ENCODE data around the gene ATP13A4.
A peak's percentile ranks its signal among the peaks of the same experiment; 100 is the strongest.

Gene ATP13A4

DNA sequence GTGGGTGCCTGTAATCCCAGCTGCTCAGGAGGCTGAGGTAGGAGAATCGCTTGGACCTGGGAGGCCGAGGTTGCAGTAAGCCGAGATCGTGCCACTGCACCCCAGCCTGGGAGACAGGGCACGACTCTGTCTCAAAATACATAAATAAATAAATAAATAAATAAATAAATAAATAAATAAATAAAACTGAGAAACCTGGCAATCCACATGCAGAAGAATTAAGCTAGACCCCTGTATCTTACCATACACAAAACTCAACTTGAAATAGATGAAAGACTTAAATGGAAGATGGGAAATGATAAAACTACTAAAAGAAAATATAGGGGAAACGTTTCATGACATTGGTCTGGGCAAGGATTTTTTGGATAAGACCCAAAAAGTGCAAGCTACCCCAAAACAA lies 58.0 kb downstream of the ATP13A4 start:
- DNase-seq: no peak

DNA sequence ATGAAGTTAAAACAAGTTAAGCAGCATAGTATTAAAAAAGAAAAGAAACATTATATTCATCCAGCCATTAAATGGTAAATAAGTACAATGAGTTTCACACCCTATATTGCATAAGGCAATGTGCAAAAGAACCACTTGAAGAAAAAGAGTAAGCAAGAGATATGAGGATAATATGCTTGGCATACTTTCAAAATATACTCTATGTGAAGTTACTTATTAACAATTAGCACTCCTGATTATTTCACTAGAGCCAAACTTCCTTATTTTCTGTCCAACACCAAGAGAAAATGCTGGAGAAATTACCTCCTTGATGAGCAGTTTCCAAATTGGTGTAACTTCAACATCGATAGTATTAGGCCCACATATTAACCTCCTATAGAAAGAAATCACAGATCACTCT lies 63.7 kb downstream of the ATP13A4 start:
- no peak for DNase-seq

DNA sequence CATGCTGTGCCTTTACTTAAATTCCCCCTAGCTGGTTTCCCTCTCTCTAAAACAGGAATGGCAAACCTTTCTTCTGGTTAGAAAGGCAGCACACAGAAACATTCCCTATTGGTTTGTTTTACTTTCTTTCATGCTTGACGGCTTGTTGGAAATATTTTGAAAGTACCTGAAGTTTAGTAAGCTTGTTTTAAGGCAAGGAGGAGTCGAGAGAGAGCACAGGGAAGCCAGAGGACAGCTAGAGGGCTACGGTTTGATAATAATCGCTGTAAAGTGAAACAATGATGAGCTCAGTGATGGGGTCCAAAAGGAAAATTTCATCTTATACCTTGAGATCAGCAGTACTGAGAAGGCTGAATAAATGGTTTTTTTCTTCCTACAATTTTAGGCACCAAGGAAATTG lies 64.1 kb downstream of the ATP13A4 start:
- DNase-seq: no peak

DNA sequence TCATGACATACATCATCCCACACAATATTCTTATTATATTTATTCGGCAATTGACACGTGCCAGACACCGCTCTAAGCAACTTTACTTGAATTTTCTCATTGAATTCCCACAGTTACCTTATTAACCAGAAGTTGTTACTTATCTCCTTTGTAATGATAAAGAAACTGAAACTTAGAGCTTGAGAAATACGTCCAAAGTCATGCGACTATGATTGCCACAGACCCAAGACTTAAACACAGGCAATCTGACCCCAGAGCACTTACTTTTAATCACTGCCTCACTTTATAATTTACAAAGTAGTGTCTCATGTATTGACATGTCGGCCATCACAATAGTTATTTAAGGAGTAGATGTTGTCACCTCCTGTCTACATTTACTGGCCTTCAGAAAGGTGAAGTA lies 64.7 kb downstream of the ATP13A4 start:
- DNase-seq: no peak

DNA sequence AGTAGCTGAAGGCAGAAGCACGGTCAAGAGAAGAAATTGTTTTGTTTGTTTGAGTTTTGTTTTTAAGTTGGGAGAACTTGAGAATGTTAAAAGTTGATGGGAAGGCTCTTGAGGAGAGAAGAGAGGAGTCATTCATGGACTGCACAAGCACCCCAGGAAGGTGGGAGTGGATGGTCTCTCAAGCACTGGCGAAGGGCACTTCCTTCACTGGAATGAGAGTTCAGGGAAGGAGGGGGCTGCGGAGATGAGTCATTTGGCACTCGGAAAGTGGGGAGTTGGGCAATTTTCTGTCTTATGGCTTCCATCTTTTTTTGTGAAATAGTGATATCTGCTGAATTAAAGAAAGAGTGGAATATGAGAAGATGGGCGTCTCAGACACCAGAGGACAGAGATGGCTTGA lies 66.0 kb downstream of the ATP13A4 start:
- no peak for DNase-seq

DNA sequence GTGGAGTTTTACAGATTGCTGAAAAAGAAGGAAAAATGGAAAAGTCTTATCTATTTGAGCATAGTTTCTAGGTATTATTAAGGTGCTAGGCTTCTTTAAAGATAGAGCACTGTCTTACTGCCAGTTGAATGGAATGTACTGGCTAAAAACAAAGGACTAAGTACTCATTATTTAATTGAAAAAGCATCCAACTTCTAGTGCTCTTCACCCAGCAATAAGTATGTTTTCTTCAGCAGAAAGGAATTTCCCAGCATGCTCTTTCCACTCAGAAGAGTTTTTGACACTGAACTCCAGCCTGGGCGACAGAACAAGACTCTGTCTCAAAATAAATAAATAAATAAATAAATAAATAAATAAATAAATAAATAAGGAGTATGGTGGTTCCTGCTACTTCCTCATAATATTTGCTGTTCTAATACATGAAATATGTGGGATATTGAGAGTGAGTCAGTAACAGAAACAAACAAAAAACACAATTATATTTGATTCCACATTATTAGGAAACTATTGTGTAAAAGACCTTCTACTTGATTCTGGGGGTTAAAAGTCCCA lies 70.6 kb downstream of the ATP13A4 start:
- DNase-seq: no peak

DNA sequence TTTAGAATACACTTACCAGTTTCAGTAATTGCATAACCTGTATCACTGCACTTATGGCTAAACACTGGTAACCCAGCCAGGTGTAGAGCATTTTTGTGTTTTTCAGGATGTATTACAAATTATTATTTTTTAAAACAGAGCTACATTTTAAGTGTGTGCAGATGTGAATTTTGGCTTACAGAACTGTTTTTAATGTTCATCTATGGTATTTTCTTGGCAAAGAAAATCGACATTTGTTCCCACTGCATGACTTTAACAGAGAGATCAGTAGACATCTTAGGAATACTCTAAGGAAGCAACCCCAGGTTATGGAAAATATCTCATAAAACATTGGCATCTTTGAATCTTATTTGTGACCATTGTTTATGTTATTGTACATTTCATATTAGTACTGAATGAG lies 73.3 kb downstream of the ATP13A4 start:
- DNase-seq: no peak

DNA sequence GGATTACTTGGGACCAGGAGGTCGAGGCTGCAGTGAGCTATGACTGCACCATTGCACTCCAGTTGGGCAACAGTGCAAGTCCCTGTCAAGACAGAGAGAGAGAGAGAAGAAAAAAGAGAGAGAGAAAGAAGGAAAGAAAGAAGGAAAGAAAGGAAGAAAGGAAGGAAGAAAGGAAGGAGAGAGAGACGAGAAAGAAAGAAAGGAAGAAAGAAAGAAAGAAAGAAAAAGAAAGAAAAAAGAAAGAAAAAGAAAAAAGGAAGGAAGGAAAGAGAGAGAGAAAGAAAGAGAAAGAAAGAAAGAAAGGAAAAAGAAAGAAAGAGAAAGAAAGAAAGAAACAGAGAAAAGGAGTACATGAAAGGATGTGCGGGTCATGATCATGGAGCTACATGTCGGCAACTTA lies 80.2 kb downstream of the ATP13A4 start:
- no peak for DNase-seq

DNA sequence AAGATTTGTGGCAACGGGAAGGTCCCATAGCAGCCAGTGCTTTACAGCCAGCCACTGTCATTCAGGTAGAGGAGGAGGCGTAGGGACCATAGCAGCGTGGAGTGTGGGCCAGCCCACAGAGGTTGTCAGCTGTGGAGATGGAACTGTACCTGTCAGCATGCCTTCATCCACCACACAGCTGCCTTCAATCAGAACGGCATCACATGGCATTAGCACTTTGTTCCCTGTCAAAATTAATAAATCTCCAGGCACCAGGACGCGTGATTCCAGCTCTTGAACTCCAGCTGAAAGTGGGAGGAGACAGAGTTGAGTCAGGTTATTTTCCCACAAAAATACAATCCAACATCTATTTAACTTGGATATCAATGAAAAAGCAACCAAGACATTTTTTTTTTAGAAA lies 84.0 kb downstream of the ATP13A4 start:
- DNase-seq: no peak

DNA sequence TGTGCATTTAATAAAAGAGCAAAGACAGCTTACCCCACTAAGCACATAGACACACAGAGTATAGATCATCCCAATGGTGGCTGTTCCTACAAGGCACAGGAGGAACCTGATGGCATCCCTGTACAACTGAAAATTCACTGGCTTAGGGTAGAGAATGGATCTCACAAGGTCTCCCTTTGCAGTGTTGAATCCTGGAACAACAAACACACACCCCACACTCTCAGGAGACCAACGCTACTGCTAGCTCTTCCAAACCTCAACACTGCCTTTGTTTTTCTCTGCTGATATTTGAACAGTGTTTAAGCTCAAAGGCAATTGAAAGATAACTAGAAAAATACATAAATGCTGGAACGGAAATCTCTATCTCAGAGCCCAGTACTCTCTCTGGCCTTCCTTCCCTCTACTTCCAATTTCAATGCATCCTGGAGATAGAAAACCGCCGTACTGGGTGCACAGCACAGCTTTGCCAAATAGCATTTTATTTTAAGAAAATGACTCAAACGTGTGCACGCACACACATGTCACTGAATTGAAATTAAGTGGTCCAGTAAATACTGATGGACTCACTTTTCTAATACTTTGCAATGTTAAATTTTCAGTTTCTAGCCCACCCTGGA lies 88.6 kb downstream of the ATP13A4 start:
- DNase-seq: no peak

DNA sequence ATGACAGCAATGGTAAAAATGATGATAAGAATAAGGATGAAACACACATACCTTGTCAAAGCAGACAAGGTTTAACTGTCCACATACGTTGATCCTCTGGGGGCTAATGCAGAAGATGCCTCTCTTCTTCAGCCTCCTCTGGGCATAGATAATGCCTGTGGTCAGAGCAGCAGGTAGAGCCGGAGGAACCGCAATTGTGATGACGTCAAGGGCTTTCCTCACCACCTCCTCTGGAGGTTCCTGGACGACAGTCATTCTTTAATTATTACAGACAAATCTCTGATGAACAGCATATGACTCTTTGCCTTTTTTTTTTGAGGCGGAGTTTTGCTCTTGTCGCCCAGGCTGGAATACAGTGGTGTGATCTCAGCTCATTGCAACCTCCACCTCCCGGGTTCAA lies 89.8 kb downstream of the ATP13A4 start:
- DNase-seq: no peak

DNA sequence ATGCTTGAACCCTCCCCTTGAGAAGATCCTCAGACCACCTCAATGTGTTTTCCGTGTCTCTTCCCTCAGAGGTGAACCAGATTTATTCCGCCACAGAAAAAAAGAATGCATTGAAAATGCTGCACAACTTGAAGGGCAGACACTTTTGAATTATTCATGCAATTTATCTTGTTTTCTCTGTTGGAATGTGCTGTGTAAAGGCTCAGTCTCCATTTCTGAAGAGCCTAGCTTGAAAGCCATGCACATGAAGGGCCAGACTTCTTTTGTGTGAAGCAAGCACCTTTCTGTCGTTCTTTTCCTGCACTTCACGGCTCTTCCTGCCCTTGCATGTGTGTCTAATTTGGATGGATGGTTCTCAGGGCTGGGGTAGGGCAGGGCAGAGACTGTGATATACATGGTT lies 97.2 kb downstream of the ATP13A4 start:
- DNase-seq: no peak

DNA sequence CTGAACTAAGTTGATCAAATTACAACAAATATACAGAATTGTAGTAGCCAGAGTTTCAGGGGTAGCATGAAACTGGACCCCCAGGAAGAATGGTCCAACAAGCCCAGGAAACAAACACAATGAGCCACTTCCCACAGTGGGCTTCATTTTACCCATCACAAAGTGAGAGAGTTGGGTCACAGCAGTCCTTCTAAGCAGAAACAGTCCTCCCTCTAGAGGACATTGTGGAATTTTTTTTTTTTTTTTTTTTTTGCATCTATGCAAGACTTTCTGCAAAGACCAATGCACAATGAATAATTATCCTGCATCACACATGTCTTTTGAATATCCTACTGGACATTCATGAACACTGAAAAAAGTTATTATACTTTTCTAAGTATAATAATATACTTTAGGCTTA lies 102.4 kb downstream of the ATP13A4 start:
- peak; percentile 17 for DNase-seq

DNA sequence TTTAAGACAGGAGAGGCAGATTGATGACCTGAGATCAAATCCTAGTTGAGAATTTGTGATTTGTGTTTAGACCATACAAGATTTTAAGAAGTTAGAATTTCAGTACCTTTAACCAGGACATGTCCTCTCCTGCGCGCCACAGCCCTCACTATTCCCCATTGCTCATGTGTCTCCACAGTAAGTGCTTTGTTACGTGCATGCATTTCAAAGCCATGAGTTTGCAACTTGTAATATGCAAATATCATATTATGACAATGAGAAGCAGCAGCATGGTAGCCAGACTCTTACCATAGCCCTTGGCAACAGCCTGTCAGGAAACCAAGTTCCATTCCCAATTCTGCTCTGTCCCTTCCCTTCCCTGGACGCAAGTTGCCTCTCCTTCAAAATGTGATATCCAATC lies 102.8 kb downstream of the ATP13A4 start:
- no peak for DNase-seq

DNA sequence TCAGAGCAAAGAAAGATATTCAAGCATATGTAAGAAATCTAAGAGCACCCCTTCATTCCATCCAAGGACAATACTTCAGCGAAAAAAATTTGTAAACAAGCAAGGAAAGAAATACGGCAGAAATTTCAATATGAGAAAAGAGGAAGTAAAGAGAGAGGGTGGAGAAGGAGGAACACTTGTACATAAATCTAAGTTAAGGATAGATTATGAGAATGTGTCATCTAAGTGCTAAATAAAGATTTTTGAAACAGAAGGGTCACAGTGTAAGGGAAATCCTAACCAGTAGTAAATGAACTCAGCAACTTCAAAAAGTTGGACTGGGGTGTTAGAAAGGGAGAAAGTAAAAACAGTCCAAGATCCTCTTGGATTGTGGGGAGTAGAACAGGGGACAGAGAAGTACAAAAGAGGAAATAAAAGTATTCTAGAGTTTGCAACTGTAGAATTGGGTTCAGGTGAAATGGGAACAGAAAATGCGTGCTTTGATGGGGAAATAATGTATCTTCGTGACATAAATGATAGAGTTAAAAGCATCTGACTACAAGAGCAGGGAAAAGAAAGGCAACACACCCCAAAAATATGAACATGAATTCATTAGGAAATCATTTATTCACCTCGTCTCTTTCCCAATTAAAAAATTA lies 107.6 kb downstream of the ATP13A4 start:
- DNase-seq: peak; percentile 5

DNA sequence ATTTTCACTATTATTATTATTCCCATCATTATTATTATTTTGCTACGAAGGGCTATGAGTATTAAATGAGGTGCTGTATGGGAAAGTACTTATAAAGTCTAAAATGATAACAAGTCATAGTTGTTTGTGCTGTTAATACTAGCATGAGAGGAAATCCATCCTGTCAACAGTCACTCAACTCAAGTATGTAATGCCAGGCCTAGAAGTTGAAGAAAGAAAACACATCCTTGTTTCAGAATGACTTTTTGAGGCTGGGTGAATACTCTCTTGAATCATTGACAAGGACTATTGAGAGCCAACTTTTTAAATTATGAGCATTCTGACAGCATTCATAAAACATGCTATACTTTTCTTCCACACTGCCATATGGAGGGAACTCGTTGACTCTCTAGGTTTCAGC lies 115.3 kb downstream of the ATP13A4 start:
- DNase-seq: no peak

DNA sequence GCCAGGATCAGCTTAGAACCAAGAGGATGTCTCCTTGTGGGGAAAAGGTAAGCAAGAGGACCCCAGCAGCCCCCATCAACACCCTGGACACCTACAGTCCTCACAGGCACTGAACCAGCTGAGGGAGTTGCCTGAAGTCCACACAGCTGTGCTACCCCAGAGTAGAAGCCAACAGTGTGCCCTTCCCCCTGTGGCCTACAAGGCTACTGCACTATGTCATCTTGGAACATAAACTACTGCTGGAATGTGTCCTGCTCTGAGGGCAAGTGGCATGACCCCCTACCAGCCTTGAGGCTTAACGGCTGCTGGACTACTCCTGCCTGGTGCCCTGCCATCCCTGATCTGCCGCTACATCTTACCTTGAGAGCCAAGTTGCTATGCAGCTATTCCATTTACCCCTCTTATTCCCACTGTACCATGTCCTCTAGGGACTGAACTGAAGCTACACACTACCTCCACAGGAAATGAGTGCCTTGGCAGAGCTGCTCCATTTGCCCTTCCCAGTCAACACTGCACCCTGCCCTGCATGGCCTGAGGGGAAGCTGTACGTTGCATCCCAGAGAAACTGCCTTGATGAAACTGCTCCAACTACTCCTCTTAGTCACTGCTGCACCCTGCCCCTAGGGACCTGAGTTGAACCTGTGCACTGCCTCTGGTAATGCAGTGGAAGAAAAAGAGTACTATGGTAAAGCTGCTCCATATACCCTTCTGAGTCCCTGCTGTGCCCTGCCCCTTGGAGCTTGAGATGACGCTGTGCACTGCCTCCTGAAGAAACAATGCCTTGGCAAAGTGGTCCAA lies 135.9 kb downstream of the ATP13A4 start:
- DNase-seq: no peak

DNA sequence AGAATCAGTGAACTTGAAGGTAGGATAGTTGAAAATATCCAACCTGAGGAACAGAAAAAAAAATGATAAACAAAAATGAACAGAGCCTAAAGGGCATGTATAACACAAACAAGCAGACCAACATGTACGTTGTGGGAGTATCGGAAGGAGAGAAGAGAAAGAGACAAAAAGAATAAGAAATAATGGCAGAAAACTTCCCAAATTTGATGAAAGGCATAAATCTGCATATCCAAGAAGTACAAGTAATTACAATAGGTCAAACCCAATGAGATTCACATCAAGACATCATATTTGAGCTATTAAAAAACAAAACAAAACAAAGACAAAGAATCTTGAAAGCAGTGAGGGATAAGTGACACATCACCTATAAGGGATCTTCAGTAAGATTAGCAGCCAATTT lies 138.1 kb downstream of the ATP13A4 start:
- no peak for DNase-seq

DNA sequence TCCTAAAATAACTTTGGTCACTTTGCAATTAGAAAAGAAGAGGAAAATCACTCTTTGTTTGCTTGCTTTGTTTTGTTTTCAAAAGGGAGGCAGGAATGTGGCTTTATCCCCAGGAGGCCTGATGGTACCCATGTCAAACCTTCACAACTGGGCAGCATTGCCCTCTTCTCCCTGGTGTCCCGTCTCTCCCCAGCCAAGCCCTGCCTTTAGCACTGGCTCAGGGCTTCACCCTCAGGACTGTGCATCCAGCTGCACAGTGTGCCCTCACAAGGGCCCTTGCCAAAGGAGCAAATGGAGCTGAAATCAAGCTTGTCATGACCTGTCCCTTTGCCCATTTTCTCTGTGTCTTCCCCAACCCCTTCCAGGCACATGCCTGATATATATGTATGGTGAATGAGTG lies 147.0 kb downstream of the ATP13A4 start:
- DNase-seq: no peak

DNA sequence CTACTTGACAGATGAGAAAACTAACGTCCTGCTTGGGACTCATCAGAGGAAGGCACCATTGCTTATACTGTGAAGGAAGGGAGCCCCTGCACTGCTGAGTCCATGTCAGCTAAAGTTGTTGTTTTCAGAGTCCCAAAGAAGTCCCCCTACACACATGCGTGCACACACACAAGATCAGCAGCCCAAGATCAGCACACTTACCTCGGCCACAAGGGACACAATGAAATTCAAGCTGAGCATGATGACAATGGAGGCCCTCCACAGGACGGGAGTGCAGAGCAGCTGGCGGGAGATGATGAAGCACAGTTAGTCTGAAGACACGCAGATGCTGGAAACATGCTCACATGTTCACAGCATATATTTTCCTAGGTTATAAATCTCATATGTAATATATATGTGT lies 147.6 kb downstream of the ATP13A4 start:
- DNase-seq: no peak

DNA sequence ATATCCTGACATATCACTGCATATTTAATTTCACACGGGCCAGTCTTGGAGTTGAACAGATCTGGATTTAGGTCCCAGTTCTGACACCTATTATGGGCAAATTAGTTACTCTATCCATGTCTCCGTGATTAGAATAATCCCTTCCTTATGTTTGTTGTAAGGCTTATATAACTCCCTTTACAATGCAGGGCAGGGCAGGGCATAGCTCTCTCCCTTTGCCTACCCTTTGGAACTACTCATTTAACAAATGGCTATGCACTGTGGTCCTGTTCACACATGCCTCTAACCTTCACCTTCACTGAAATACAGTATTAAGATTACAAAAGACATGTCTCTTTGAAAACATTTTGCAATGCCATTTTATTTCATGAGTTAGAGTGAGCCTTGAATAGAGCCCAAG lies 151.4 kb downstream of the ATP13A4 start:
- no peak for DNase-seq

DNA sequence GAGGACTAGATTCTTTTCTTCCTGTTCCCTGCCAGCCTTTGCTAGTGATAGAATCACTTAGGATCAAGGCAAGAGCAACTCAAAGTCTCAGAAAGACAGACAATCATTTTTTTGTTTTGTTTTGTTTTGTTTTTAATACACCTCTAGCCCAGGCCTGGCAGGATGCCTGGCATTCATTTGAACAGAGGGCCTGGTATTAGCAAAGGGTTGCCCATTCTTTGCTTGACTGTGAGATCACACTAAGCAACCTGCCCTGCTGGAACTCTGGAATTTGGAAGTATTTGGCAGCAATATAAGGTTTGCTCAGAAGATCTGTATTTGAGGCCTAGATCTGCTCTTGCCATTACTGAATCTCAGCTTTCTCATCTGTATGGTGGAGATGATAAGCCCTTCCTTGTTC lies 154.4 kb downstream of the ATP13A4 start:
- no peak for DNase-seq

DNA sequence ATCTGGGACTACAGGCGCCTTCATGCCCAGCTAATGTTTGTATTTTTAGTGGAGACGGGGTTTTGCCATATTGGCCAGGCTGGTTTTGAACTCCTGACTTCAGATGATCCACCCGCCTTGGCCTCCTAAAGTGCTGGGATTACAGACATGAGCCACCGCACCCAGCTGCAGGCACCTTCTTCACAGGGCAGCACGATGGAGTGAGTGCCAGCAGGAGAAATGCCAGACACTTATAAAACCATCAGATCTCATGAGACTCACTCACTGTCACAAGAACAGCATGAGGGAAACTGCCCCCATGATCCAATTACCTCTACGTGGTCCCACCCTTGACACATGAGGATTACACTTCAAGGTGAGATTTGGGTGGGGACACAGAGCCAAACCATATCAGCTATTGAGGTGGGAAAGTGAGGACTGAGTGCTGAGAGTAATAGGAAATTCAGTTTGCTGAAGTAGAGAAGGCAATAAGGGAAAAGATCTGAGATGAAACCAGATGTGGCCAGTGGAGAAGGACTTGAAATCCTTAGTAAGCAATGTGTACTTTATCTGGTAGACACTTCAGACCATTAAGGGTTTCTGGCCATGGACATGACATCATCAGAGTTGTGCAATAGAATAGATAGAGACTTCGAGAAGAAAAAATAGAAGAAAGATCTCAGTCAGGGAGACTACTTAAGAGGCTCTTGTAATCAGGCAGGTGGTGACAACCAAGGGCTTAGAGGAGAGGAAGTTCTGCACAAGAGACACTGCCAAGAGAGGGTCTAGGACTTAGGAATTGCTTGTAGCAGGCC lies 158.0 kb downstream of the ATP13A4 start:
- no peak for DNase-seq

Measured in hematopoietic multipotent progenitor cell treated with erythropoietin and hydrocortisone succinate and interleukin-3 and kit ligand, for 6 days (in vitro differentiated cells).